Sigmoid colon (tissue), 7 donors: ENCODE results near the gene HLA-DQA2. TPM values are rescaled to one million over a fixed set of nuclear protein-coding genes. Genes with fewer than 3 reads are reported as not detected.
"Not testable (repeated sequence)": the region's sequence is repeated elsewhere in the genome, so short reads cannot be mapped to it uniquely, and the experiment has no call there.

Source experiments
- DNase-seq: peaks from one replicate; pipeline ENCODE4 v3.0.0-alpha.2; 2019
- H3K27ac ChIP-seq, 4 donors: fragments of 200-600 bp; sonication (generic); one replicate each; pipeline ENCODE4 v1.5.1; 2016 to 2019; ENCODE audit warnings: mild to moderate bottlenecking in 1 of 4
- H3K27me3 ChIP-seq, 3 donors: fragments of 200-600 bp; sonication (generic); one replicate each; pipeline ENCODE4 v1.5.1; 2019; ENCODE audit warnings: mild to moderate bottlenecking in 1 of 3
- H3K36me3 ChIP-seq, 4 donors: fragments of 200-600 bp; sonication (generic); one replicate each; pipeline ENCODE4 v1.5.1; 2016 to 2019
- H3K4me1 ChIP-seq, 4 donors: fragments of 200-600 bp; sonication (generic); one replicate each; pipeline ENCODE4 v1.5.1; 2017 to 2019
- H3K4me3 ChIP-seq, 4 donors: fragments of 200-600 bp; sonication (generic); one replicate each; pipeline ENCODE4 v1.5.1; 2017 to 2019; ENCODE audit warnings: mild to moderate bottlenecking in 2 of 4, moderate library complexity in 1 of 4
- H3K9me3 ChIP-seq, 4 donors: fragments of 200-600 bp in 3 of 4; sonication (generic) in 3 of 4; one replicate each; pipeline versions ENCODE4 v1.5.1 to v1.6.1; 2013 to 2019
- CTCF ChIP-seq, 4 experiments: fragments of 450-650 bp in 3 of 4; fragments of 200-600 bp in 1 of 4; IDR thresholded peaks; one replicate each; pipeline ENCODE4 v1.5.1; 2016 to 2019; ENCODE audit warnings: antibody characterized with exemption in 4 of 4, mild to moderate bottlenecking in 3 of 4, moderate library complexity in 2 of 4
- EP300 ChIP-seq, 4 donors: sonication (generic); formaldehyde crosslinking; IDR thresholded peaks; one replicate each; pipeline ENCODE4 v1.6.1; 2017; ENCODE audit warnings: antibody characterized with exemption in 4 of 4
- POLR2A ChIP-seq, 2 donors: fragments of 450-650 bp; IDR thresholded peaks; one replicate each; pipeline ENCODE4 v1.6.1; 2016; ENCODE audit warnings: antibody characterized with exemption in 2 of 2, mild to moderate bottlenecking in 2 of 2, moderate library complexity in 2 of 2
- POLR2AphosphoS5 ChIP-seq, 4 donors: sonication (generic); formaldehyde crosslinking; IDR thresholded peaks; one replicate each; pipeline ENCODE4 v1.6.1; 2017; ENCODE audit warnings: antibody characterized with exemption in 4 of 4
- WGBS, 2 donors: extraction: QIAGEN DNeasy Blood & Tissue Kit; methylation state at CpG; one replicate each; pipeline ENCODE4 v1.1.7; 2013; 5-methylcytosine and 5-hydroxymethylcytosine counted together
- intact Hi-C: fragments of 100-400 bp; cut with DNase I; formaldehyde crosslinking; loops from one replicate; pipeline ENCODE4 v1.15.1; 2023
- polyA plus RNA-seq, 3 donors: library from polyadenylated mRNA; stranded (reverse); fragments of 200-250 nt; gene quantifications; one replicate each; pipeline ENCODE4 v1.2.3, GENCODE V29; 2013
- total RNA-seq, 4 donors: library from RNA; depleted of rRNA; stranded (reverse); fragments of >200 nt; gene quantifications; one replicate each; pipeline ENCODE4 v1.1.0, GENCODE V29; 2016
- donor health status: healthy with polysubstance abuse.
- donor health status: Bipolar disorder and iron deficiency.
- donor health status: healthy.

HLA-DQA2 gene
- total and polyA plus RNA-seq, 7 donors: 0.17 to 1.7 (median 0.75) TPM; not detected in 3

GRCh38 chr6:32764048-32764447 lies 22.9 kb downstream of the HLA-DQA2 start:
- intact Hi-C loops: no loop called here
- DNase-seq: no peak
- H3K9me3 ChIP-seq: no peaks in the 10 kb centered on the region
- 10 to 44% methylated on average over 1 of the region's 1 CpG for WGBS, 2 donors
- H3K4me3 ChIP-seq: no peak overlapping the region
- H3K36me3 ChIP-seq: no peaks in the 10 kb centered on the region
- H3K4me1 ChIP-seq: no peaks in the 10 kb centered on the region
- H3K27me3 ChIP-seq: peaks cover 0 to 38% (median 4%) of the 10 kb centered on the region in 3 donors
- H3K27ac ChIP-seq: no peak overlapping the region
- TF ChIP-seq EP300 (IDR thresholded peaks at IDR 0.05) (no peak), POLR2A (IDR thresholded peaks at IDR 0.05) (no peak), POLR2AphosphoS5 (IDR thresholded peaks at IDR 0.05) (no peak), CTCF (IDR thresholded peaks at IDR 0.05) (no peak)

- no peak overlapping the region for H3K4me3 ChIP-seq
- H3K27ac ChIP-seq: no peak overlapping the region
- H3K36me3 ChIP-seq: no peaks in the 10 kb centered on the region
- no peaks in the 10 kb centered on the region for H3K9me3 ChIP-seq
- intact Hi-C loops: no loop called here
- DNase-seq: no peak
- TF ChIP-seq EP300 (IDR thresholded peaks at IDR 0.05): no peak
- no peak for TF ChIP-seq POLR2AphosphoS5 (IDR thresholded peaks at IDR 0.05)
- TF ChIP-seq POLR2A (IDR thresholded peaks at IDR 0.05): no peak
- no peak for TF ChIP-seq CTCF (IDR thresholded peaks at IDR 0.05)
- H3K4me1 ChIP-seq: no peaks in the 10 kb centered on the region
- WGBS, 2 donors: 31 to 71% methylated on average over 1 of the region's 1 CpG
- peaks cover 0 to 16% (median 0%) of the 10 kb centered on the region in 3 donors for H3K27me3 ChIP-seq
Measured at GRCh38 chr6:32772656-32773055, 31.5 kb downstream of the HLA-DQA2 start.

GRCh38 chr6:32774426-32774825 lies 33.2 kb downstream of the HLA-DQA2 start:
- DNase-seq: no peak
- Histone ChIP-seq H3K4me3 (no peak overlapping the region), H3K4me1 (no peaks in the 10 kb centered on the region), H3K27me3 (peaks cover 0 to 9% (median 0%) of the 10 kb centered on the region in 3 donors), H3K36me3 (no peaks in the 10 kb centered on the region), H3K9me3 (no peaks in the 10 kb centered on the region), H3K27ac (no peak overlapping the region)
- WGBS, 2 donors: 28 to 35% methylated on average over 1 of the region's 1 CpG
- TF ChIP-seq CTCF (IDR thresholded peaks at IDR 0.05): no peak
- TF ChIP-seq POLR2AphosphoS5 (IDR thresholded peaks at IDR 0.05): no peak
- no peak for TF ChIP-seq POLR2A (IDR thresholded peaks at IDR 0.05)
- TF ChIP-seq EP300 (IDR thresholded peaks at IDR 0.05): no peak
- intact Hi-C loops: no loop called here

GRCh38 chr6:32775071-32775470 lies 33.9 kb downstream of the HLA-DQA2 start:
- Histone ChIP-seq H3K9me3 (no peaks in the 10 kb centered on the region), H3K4me3 (no peak overlapping the region), H3K27ac (no peak overlapping the region), H3K36me3 (no peaks in the 10 kb centered on the region), H3K27me3 (peaks cover 0 to 8% (median 0%) of the 10 kb centered on the region in 3 donors), H3K4me1 (no peaks in the 10 kb centered on the region)
- DNase-seq: no peak
- no peak for TF ChIP-seq CTCF (IDR thresholded peaks at IDR 0.05)
- no peak for TF ChIP-seq POLR2AphosphoS5 (IDR thresholded peaks at IDR 0.05)
- no peak for TF ChIP-seq EP300 (IDR thresholded peaks at IDR 0.05)
- TF ChIP-seq POLR2A (IDR thresholded peaks at IDR 0.05): no peak
- 11 to 39% methylated on average over 1 of the region's 1 CpG for WGBS, 2 donors
- intact Hi-C loops: no loop called here

- no peaks in the 10 kb centered on the region for H3K9me3 ChIP-seq
- TF ChIP-seq POLR2A (IDR thresholded peaks at IDR 0.05): no peak
- TF ChIP-seq POLR2AphosphoS5 (IDR thresholded peaks at IDR 0.05): no peak
- no peak for TF ChIP-seq CTCF (IDR thresholded peaks at IDR 0.05)
- TF ChIP-seq EP300 (IDR thresholded peaks at IDR 0.05): no peak
- H3K27ac ChIP-seq: no peak overlapping the region
- H3K4me3 ChIP-seq: no peak overlapping the region
- no peaks in the 10 kb centered on the region for H3K4me1 ChIP-seq
- H3K36me3 ChIP-seq: no peaks in the 10 kb centered on the region
- no peaks in the 10 kb centered on the region for H3K27me3 ChIP-seq
- DNase-seq: no peak
- intact Hi-C loops: no loop called here
Measured at GRCh38 chr6:32779036-32779435, 37.8 kb downstream of the HLA-DQA2 start.

- H3K9me3 ChIP-seq, H3K27me3 ChIP-seq, H3K4me1 ChIP-seq, DNase-seq, H3K36me3 ChIP-seq, intact Hi-C loops, H3K27ac ChIP-seq, H3K4me3 ChIP-seq: not testable (repeated sequence)
Measured at GRCh38 chr6:32782923-32783322, 41.7 kb downstream of the HLA-DQA2 start.
